Fibroblast of lung (primary cell): ENCODE results near the gene GAL3ST2. TPM values are rescaled to one million over a fixed set of nuclear protein-coding genes. Genes with fewer than 3 reads are reported as not detected.
"Not testable (repeated sequence)": the region's sequence is repeated elsewhere in the genome, so short reads cannot be mapped to it uniquely, and the experiment has no call there.

Experiments
- DNase-seq, 2 donors: peaks; one replicate each; pipeline versions ENCODE4 v3.0.0 to v3.0.0-alpha.2; 2010; ENCODE audit warnings: low read depth in 2 of 2
- H2AFZ ChIP-seq: 2 replicates; pipeline ENCODE4 v1.5.1; 2012; ENCODE audit warnings: low read length, control low read depth, inconsistent platforms
- H3K27ac ChIP-seq: 2 replicates; pipeline ENCODE4 v1.5.1; 2011; ENCODE audit warnings: low read length, control low read depth; ENCODE audit not compliant: insufficient read depth
- H3K27me3 ChIP-seq: 2 replicates; pipeline ENCODE4 v1.5.1; 2011; ENCODE audit warnings: mild to moderate bottlenecking, low read length; ENCODE audit not compliant: control insufficient read depth, insufficient read depth
- H3K36me3 ChIP-seq: 2 replicates; pipeline ENCODE4 v1.5.1; 2011; ENCODE audit warnings: low read length; ENCODE audit not compliant: control insufficient read depth, insufficient read depth
- H3K4me1 ChIP-seq: 2 replicates; pipeline ENCODE4 v1.5.1; 2011; ENCODE audit warnings: low read length; ENCODE audit not compliant: control insufficient read depth, insufficient read depth; ENCODE audit errors: extremely low read depth
- H3K4me2 ChIP-seq: 2 replicates; pipeline ENCODE4 v1.5.1; 2011; ENCODE audit warnings: low read length, control low read depth; ENCODE audit not compliant: insufficient read depth; ENCODE audit errors: extremely low read depth
- H3K4me3 ChIP-seq, 4 experiments: fragments of 200-600 bp in 1 of 4; sonication (generic) in 1 of 4; replicated peaks in 1 of 4; 2 replicates each; pipeline ENCODE4 v1.5.1; 2011 to 2016; ENCODE audit warnings: low read length in 4 of 4, low read depth in 3 of 4, mild to moderate bottlenecking in 3 of 4, control low read depth in 2 of 4, inconsistent platforms in 1 of 4, mixed read lengths in 1 of 4; ENCODE audit not compliant: insufficient read depth in 1 of 4; ENCODE audit errors: control extremely low read depth in 1 of 4
- H3K79me2 ChIP-seq: 2 replicates; pipeline ENCODE4 v1.5.1; 2012; ENCODE audit warnings: mild to moderate bottlenecking, low read length, inconsistent platforms; ENCODE audit not compliant: control insufficient read depth, insufficient read depth
- H3K9ac ChIP-seq: 2 replicates; pipeline ENCODE4 v1.5.1; 2011; ENCODE audit warnings: mild to moderate bottlenecking, low read length, control low read depth; ENCODE audit not compliant: insufficient read depth
- H3K9me3 ChIP-seq: 2 replicates; pipeline ENCODE4 v1.5.1; 2012; ENCODE audit warnings: low read depth, low read length; ENCODE audit not compliant: control insufficient read depth, insufficient read depth
- H4K20me1 ChIP-seq: 2 replicates; pipeline ENCODE4 v1.5.1; 2011; ENCODE audit warnings: low read length; ENCODE audit not compliant: control insufficient read depth, insufficient read depth; ENCODE audit errors: extremely low read depth
- CTCF ChIP-seq, 2 donors: IDR thresholded peaks in 1 of 2; conservative IDR thresholded peaks in 1 of 2; 1 replicate in 1 of 2; 2 replicates in 1 of 2; pipeline ENCODE4 v1.5.1; 2011 to 2012; ENCODE audit warnings: low read length in 2 of 2, control low read depth in 1 of 2, inconsistent platforms in 1 of 2, low read depth in 1 of 2, mild to moderate bottlenecking in 1 of 2
- EZH2 ChIP-seq: IDR thresholded peaks from 2 replicates; pipeline ENCODE4 v1.5.1; 2012; ENCODE audit warnings: low read length, control low read depth, mild to moderate bottlenecking; ENCODE audit errors: missing control alignments
- polyA plus RNA-seq, 2 donors: library from polyadenylated mRNA; depleted of rRNA in 1 of 2; stranded (reverse) in 1 of 2; unstranded in 1 of 2; fragments of >200 nt; gene quantifications; 2 replicates each; pipeline ENCODE4 v1.2.1, GENCODE V29; 2011 to 2012; ENCODE audit warnings: missing spikeins in 1 of 2
- total RNA-seq: library from RNA; depleted of rRNA; stranded (reverse); fragments of >200 nt; gene quantifications from 2 replicates; pipeline ENCODE4 v1.2.1, GENCODE V29; 2014

Gene GAL3ST2
- total and polyA plus RNA-seq, 2 donors (not counting 1 experiment from before 2014, with no cell fraction given) = 0.17 TPM; not detected in 1

GRCh38 chr2:241827394-241827793 lies 50.8 kb downstream of the GAL3ST2 start:
- Histone ChIP-seq H4K20me1 (no peaks in the 10 kb centered on the region), H3K9me3 (no peaks in the 10 kb centered on the region), H3K9ac (no peak overlapping the region), H3K27me3 (no peaks in the 10 kb centered on the region), H3K4me2 (no peak overlapping the region), H3K36me3 (no peaks in the 10 kb centered on the region), H3K79me2 (no peaks in the 10 kb centered on the region), H2AFZ (no peak overlapping the region), H3K4me3 (no peak overlapping the region), H3K27ac (no peak overlapping the region), H3K4me1 (no peaks in the 10 kb centered on the region)
- DNase-seq = no peak
- TF ChIP-seq CTCF (conservative IDR thresholded peaks at IDR 0.05 in 1 of 2, IDR thresholded peaks at IDR 0.05 in 1 of 2; ENCODE audit: low read depth in 1 of 2, low read length in 2 of 2) (no peak), EZH2 (no peak)

- H4K20me1 ChIP-seq = no peaks in the 10 kb centered on the region
- peak; percentile 73 to 89 for DNase-seq
- H3K9ac ChIP-seq = no peak overlapping the region
- no peaks in the 10 kb centered on the region for H3K79me2 ChIP-seq
- H3K4me3 ChIP-seq = no peak overlapping the region
- TF ChIP-seq EZH2 (no peak), CTCF (conservative IDR thresholded peaks at IDR 0.05 in 1 of 2, IDR thresholded peaks at IDR 0.05 in 1 of 2; ENCODE audit: low read depth in 1 of 2, low read length in 2 of 2) (no peak)
- H3K4me2 ChIP-seq = peak overlapping the region; percentile 8
- H3K27ac ChIP-seq = no peak overlapping the region
- no peaks in the 10 kb centered on the region for H3K4me1 ChIP-seq
- no peak overlapping the region for H2AFZ ChIP-seq
- no peaks in the 10 kb centered on the region for H3K36me3 ChIP-seq
- H3K27me3 ChIP-seq = no peaks in the 10 kb centered on the region
- H3K9me3 ChIP-seq = no peaks in the 10 kb centered on the region
Measured at GRCh38 chr2:241833101-241833663, 56.6 kb downstream of the GAL3ST2 start.

GRCh38 chr2:241833756-241834526 lies 57.3 kb downstream of the GAL3ST2 start:
- not testable (repeated sequence) for DNase-seq, H4K20me1 ChIP-seq, H3K36me3 ChIP-seq, H2AFZ ChIP-seq, H3K4me1 ChIP-seq, H3K27ac ChIP-seq, H3K9ac ChIP-seq, H3K9me3 ChIP-seq, H3K79me2 ChIP-seq, H3K4me3 ChIP-seq, H3K27me3 ChIP-seq, H3K4me2 ChIP-seq
